ENCODE measurements around the gene HACD2. TPM values are rescaled to one million over a fixed set of nuclear protein-coding genes. Genes with fewer than 3 reads are reported as not detected.
"Not testable (repeated sequence)": the region's sequence is repeated elsewhere in the genome, so short reads cannot be mapped to it uniquely, and the experiment has no call there.

The HACD2 gene
- total RNA-seq, 1 experiment from 2014 or later: 18.9 TPM

GRCh38 chr3:123499322-123499721 is 85.5 kb downstream of the HACD2 start:
- DNase-seq (ENCODE audit: low spot score): no peak
- in situ Hi-C loops (cut with HindIII; ENCODE audit: low sequenced_read_pairs): no loop called here

GRCh38 chr3:123498761-123499160 is 86.1 kb downstream of the HACD2 start:
- in situ Hi-C loops (cut with HindIII; ENCODE audit: low sequenced_read_pairs): no loop called here
- DNase-seq (ENCODE audit: low spot score): peak; percentile 87

DNA sequence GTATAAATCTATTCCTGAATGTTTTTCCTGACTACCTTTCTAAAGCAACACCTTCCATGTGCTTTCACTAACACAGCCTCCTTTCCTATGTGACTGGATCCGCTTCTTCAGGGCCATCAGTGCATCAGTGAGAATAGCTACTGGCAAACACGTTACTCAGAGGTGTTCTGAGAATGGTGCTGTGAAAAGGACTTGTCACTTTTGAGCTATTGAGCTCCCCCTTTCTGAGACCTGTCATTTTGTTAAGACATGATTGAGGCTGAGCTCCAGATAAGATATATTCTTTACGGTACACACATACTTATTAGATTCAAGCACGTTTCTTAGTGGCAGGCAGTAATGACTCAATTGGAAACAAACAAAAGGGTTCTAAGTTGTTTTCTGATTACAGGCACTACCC is 90.9 kb downstream of the HACD2 start:
- in situ Hi-C loops (cut with HindIII; ENCODE audit: low sequenced_read_pairs): no loop called here
- no peak for DNase-seq (ENCODE audit: low spot score)

DNA sequence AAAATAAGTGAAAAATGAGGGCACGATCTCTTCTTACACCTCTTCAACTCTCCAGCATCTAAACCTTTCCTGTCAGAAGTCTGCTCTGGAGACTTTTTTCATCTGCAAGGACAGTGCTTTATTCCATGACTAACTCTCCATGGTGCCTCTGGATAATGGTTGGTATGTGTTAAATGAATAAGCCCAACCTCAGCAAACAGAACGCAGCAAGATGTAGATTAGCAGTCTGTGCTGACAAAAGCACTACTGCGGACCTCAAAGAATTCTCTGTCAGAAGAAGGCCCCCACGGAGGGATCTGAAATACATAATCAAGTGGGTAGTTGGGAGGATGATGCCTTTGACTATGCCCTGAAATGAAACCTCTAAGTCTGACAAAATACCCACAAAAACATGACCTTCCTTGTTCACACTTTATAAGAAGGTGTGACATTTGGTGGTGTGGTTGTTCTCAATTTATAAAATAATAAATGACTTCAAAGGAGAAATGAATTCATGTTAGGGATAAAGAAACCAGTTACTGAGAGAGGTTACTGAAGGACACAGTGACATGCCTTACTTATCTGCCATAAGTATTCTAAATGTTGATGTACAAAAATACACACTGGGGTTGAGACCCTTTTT is 92.8 kb downstream of the HACD2 start:
- in situ Hi-C loops (cut with HindIII; ENCODE audit: low sequenced_read_pairs): no loop called here
- no peak for DNase-seq (ENCODE audit: low spot score)

DNA sequence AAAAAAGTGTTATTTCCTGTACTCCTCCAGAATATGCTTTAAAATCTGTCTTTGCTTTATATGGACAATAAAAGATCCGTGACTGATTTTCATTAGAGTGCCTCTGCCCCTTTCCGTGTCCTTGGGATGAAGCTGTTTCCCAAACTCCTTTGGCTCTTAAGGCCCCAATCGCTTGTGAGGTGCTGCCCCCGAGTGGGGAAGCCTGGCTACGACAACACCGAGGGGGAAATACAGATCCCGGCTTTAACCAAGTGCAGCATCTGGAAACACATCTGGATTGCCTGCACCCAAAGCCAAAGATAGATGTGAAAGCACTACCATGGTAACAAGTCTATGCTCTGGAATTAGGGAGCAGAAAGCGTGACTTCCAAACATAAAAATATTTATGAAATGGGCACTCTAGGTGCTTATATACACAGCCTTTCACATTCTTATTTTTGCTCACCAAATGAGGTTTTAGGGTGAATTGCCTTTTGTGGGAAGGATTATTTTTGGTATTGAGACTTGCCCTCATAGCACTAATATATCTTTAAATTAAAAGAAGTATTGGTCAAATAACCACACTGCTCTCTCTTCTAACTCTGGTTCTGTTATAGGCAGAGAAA is 95.4 kb downstream of the HACD2 start:
- peak; percentile 69 for DNase-seq (ENCODE audit: low spot score)
- in situ Hi-C loops (cut with HindIII; ENCODE audit: low sequenced_read_pairs): no loop called here

GRCh38 chr3:123488645-123489347 is 96.1 kb downstream of the HACD2 start:
- in situ Hi-C loops (cut with HindIII; ENCODE audit: low sequenced_read_pairs): no loop called here
- DNase-seq (ENCODE audit: low spot score): no peak

- in situ Hi-C loops (cut with HindIII; ENCODE audit: low sequenced_read_pairs); DNase-seq (ENCODE audit: low spot score): not testable (repeated sequence)
Measured at GRCh38 chr3:123487063-123487462, 97.8 kb downstream of the HACD2 start.

- no peak for DNase-seq (ENCODE audit: low spot score)
- in situ Hi-C loops (cut with HindIII; ENCODE audit: low sequenced_read_pairs): no loop called here
Measured at GRCh38 chr3:123486460-123486859, 98.4 kb downstream of the HACD2 start.

DNA sequence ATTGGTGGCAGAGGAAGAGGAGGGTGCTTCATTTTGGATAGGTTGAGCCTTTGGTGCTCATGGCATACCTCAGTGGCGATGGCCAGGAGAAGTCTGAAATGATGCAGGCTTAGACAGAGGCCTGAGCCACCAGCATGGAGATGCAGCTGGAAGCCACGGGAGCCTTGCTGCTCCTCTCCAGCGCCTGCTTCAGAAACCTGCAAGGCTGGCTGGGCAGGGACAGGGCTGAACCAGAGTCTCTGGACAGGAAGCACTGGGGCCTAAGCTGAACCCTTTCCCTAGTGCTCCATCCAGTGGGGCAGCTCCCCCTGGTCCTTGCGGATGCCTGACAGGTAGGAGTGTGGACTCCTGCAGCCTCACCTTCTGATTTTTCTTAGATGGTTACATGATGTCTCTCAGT is 99.3 kb downstream of the HACD2 start:
- no peak for DNase-seq (ENCODE audit: low spot score)
- in situ Hi-C loops (cut with HindIII; ENCODE audit: low sequenced_read_pairs): no loop called here

DNA sequence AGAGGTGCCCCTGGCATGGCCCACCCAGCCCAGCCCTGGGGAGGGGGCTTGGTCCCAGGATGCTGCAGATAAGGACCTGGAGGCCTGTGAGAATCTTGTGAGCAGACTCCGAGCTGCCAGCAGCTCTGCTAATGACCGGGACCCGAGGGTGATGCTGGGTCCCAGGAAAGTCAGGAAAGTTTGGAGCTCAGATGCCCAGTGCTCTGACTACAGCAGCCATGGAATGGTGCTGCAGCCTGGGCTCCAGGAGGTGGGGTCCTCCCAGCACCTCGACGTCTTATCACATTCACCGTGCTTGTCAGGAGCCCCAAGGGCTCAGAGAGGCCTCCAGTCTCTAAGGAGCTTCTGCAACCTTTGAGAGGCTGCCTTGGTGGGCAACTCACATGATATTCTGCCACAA is 101.7 kb downstream of the HACD2 start:
- no peak for DNase-seq (ENCODE audit: low spot score)
- in situ Hi-C loops (cut with HindIII; ENCODE audit: low sequenced_read_pairs): no loop called here

GRCh38 chr3:123481722-123482457 is 103.0 kb downstream of the HACD2 start:
- in situ Hi-C loops (cut with HindIII; ENCODE audit: low sequenced_read_pairs): no loop called here
- no peak for DNase-seq (ENCODE audit: low spot score)

DNA sequence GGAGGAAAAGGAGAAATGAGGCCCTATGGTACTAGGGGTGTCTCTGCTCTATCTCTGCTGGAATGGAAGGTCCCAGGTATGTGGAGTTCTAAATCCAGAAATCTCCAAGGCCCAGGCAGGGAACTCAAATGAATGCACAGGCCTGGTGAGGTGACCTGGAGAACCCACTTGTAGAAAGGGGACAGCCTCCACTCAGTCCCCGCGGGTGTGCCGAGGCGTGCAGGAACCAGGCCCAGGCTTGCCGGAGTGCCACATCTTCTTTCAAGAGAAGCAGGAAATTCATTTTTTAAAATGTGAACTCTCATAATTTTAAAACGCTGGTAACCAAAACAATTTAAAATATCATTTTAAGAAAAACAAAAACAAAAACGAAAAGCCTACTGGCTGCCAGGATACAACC is 103.8 kb downstream of the HACD2 start:
- no peak for DNase-seq (ENCODE audit: low spot score)
- in situ Hi-C loops (cut with HindIII; ENCODE audit: low sequenced_read_pairs): no loop called here

GRCh38 chr3:123480428-123480827 is 104.4 kb downstream of the HACD2 start:
- no peak for DNase-seq (ENCODE audit: low spot score)
- in situ Hi-C loops (cut with HindIII; ENCODE audit: low sequenced_read_pairs): no loop called here

- in situ Hi-C loops (cut with HindIII; ENCODE audit: low sequenced_read_pairs): no loop called here
- DNase-seq (ENCODE audit: low spot score): no peak
Measured at GRCh38 chr3:123479891-123480290, 105.0 kb downstream of the HACD2 start.

GRCh38 chr3:123478314-123478713 is 106.5 kb downstream of the HACD2 start:
- in situ Hi-C loops (cut with HindIII; ENCODE audit: low sequenced_read_pairs): no loop called here
- DNase-seq (ENCODE audit: low spot score): no peak

DNA sequence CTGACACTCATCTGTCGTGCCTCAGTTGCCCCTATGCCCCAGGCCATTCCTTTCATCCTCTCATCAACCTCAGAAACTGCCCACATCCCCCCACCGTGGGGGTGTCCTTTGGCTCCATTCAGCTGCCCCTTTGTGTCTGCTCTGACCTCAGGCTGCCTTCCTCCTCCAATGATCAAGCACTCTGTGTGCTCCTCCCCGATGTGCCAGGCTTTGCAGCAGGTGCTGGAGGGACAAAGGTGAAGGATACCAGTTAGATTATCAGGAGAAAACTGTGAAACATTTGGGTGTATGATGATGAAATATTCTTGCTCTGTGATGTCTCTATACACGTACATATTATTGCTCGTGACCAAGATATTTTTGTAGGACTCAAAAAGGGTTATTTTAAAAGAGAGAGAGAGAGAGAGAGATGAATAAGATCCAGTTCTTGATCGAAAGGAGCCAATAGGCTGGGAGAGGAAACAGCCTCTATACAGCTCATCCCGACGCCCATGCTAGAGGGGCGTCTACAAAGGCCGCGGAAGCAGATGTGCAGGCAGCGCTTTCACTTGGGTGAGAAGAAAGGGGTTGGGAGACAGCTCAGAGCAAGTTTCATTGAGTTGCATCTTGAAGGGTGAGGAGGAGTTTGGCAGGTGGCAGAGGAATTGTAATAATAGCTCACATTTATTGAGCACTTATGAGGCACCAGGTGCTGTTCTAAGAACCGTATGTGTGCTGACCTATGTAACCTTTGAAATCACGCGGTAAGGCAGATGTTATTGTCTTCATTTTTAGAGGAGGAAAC is 107.7 kb downstream of the HACD2 start:
- no peak for DNase-seq (ENCODE audit: low spot score)
- in situ Hi-C loops (cut with HindIII; ENCODE audit: low sequenced_read_pairs): no loop called here

GRCh38 chr3:123475786-123476185 is 109.1 kb downstream of the HACD2 start:
- in situ Hi-C loops (cut with HindIII; ENCODE audit: low sequenced_read_pairs): no loop called here
- DNase-seq (ENCODE audit: low spot score): no peak

GRCh38 chr3:123471106-123471505 is 113.7 kb downstream of the HACD2 start:
- in situ Hi-C loops (cut with HindIII; ENCODE audit: low sequenced_read_pairs): no loop called here
- DNase-seq (ENCODE audit: low spot score): no peak

- in situ Hi-C loops (cut with HindIII; ENCODE audit: low sequenced_read_pairs): no loop called here
- peak; percentile 64 for DNase-seq (ENCODE audit: low spot score)
Measured at GRCh38 chr3:123469323-123469995, 115.4 kb downstream of the HACD2 start.

All from G401 (cell line).